ENCODE results near the gene RETREG1. TPM values are rescaled to one million over a fixed set of nuclear protein-coding genes. Genes with fewer than 3 reads are reported as not detected.

RETREG1 gene
- total RNA-seq, 2 experiments from 2014 or later, result 17.7 to 23.3 TPM

- POLR2A ChIA-PET, result no interaction called here
- Mint-ChIP-seq H3K9me3 (ENCODE audit: low read depth) (peaks cover 29% of the 10 kb centered on the region), H3K27me3 (no peaks in the 10 kb centered on the region), H3K27ac (no peak overlapping the region), H3K4me1 (peaks cover 10% of the 10 kb centered on the region), H3K4me3 (no peak overlapping the region), H3K36me3 (ENCODE audit: low read depth) (peaks cover 33% of the 10 kb centered on the region)
- intact Hi-C loops (cut with DNase I, micrococcal nuclease), result no loop called here
- CTCF ChIA-PET, result interaction anchor here (2.2 kb wide), 1 partner anchor 54 kb away, joined by 5 read pairs; no protein-coding TSS in a partner anchor
- no peak for DNase-seq
- no peak for ATAC-seq
Observed at GRCh38 chr5:16497546-16497945, 119.3 kb downstream of the RETREG1 start.

- Mint-ChIP-seq H3K27ac (no peak overlapping the region), H3K4me1 (peaks cover 20% of the 10 kb centered on the region), H3K4me3 (no peak overlapping the region), H3K27me3 (no peaks in the 10 kb centered on the region), H3K36me3 (ENCODE audit: low read depth) (peaks cover 23% of the 10 kb centered on the region), H3K9me3 (ENCODE audit: low read depth) (peaks cover 21% of the 10 kb centered on the region)
- CTCF ChIA-PET, result no interaction called here
- intact Hi-C loops (cut with DNase I, micrococcal nuclease), result no loop called here
- DNase-seq (no peak), ATAC-seq (no peak)
- POLR2A ChIA-PET, result no interaction called here
Observed at GRCh38 chr5:16493261-16493660, 123.5 kb downstream of the RETREG1 start.

- ATAC-seq (peak; percentile 42), DNase-seq (no peak)
- Mint-ChIP-seq H3K27me3 (no peaks in the 10 kb centered on the region), H3K36me3 (ENCODE audit: low read depth) (peaks cover 18% of the 10 kb centered on the region), H3K4me1 (peaks cover 20% of the 10 kb centered on the region), H3K4me3 (no peak overlapping the region), H3K27ac (no peak overlapping the region), H3K9me3 (ENCODE audit: low read depth) (peaks cover 15% of the 10 kb centered on the region)
- ChIA-PET POLR2A (no interaction called here), CTCF (no interaction called here)
- intact Hi-C loops (cut with DNase I, micrococcal nuclease), result no loop called here
Observed at GRCh38 chr5:16492398-16493140, 124.2 kb downstream of the RETREG1 start.

GRCh38 chr5:16490911-16491310, 125.9 kb downstream of the RETREG1 start:
- H3K9me3 Mint-ChIP-seq (ENCODE audit: low read depth), result peaks cover 7% of the 10 kb centered on the region
- H3K27ac Mint-ChIP-seq, result no peak overlapping the region
- no peak for ATAC-seq
- ChIA-PET POLR2A (no interaction called here), CTCF (interaction anchor here (0.6 to 2.4 kb wide), 4 partner anchors 10 to 176 kb away, joined by 3 to 16 read pairs (median 7); no protein-coding TSS in a partner anchor)
- peaks cover 31% of the 10 kb centered on the region for H3K4me1 Mint-ChIP-seq
- H3K36me3 Mint-ChIP-seq (ENCODE audit: low read depth), result peaks cover 10% of the 10 kb centered on the region
- DNase-seq, result no peak
- H3K27me3 Mint-ChIP-seq, result no peaks in the 10 kb centered on the region
- intact Hi-C loops (cut with DNase I, micrococcal nuclease), result no loop called here
- no peak overlapping the region for H3K4me3 Mint-ChIP-seq

GRCh38 chr5:16489322-16489791, 127.4 kb downstream of the RETREG1 start:
- CTCF ChIA-PET, result interaction anchor here (0.8 to 2.4 kb wide), 8 partner anchors 9 to 178 kb away, joined by 3 to 16 read pairs (median 5); no protein-coding TSS in a partner anchor
- H3K27ac Mint-ChIP-seq, result peak overlapping the region; percentile 10
- POLR2A ChIA-PET, result no interaction called here
- H3K9me3 Mint-ChIP-seq (ENCODE audit: low read depth), result no peaks in the 10 kb centered on the region
- DNase-seq (no peak), ATAC-seq (peak; percentile 67)
- H3K4me1 Mint-ChIP-seq, result peaks cover 26% of the 10 kb centered on the region
- H3K36me3 Mint-ChIP-seq (ENCODE audit: low read depth), result no peaks in the 10 kb centered on the region
- no peak overlapping the region for H3K4me3 Mint-ChIP-seq
- no peaks in the 10 kb centered on the region for H3K27me3 Mint-ChIP-seq
- intact Hi-C loops (cut with DNase I, micrococcal nuclease), result loop anchor here (1.0 to 5.0 kb wide), 4 partner anchors 61 to 178 kb away; no protein-coding TSS in a partner anchor

- ATAC-seq (no peak), DNase-seq (no peak)
- H3K4me1 Mint-ChIP-seq, result peaks cover 19% of the 10 kb centered on the region
- H3K4me3 Mint-ChIP-seq, result no peak overlapping the region
- CTCF ChIA-PET, result interaction anchor here (0.7 kb wide), 1 partner anchor 251 kb away, joined by 3 read pairs; no protein-coding TSS in a partner anchor
- POLR2A ChIA-PET, result no interaction called here
- no peaks in the 10 kb centered on the region for H3K9me3 Mint-ChIP-seq (ENCODE audit: low read depth)
- no peaks in the 10 kb centered on the region for H3K27me3 Mint-ChIP-seq
- intact Hi-C loops (cut with DNase I, micrococcal nuclease), result loop anchor here in 1 of 2 experiments (5.0 kb wide), 1 partner anchor 180 kb away; no protein-coding TSS in a partner anchor
- no peak overlapping the region for H3K27ac Mint-ChIP-seq
- no peaks in the 10 kb centered on the region for H3K36me3 Mint-ChIP-seq (ENCODE audit: low read depth)
Observed at GRCh38 chr5:16487456-16487855, 129.3 kb downstream of the RETREG1 start.

GRCh38 chr5:16486711-16487111, 130.1 kb downstream of the RETREG1 start:
- POLR2A ChIA-PET, result no interaction called here
- Mint-ChIP-seq H3K4me1 (peaks cover 14% of the 10 kb centered on the region), H3K9me3 (ENCODE audit: low read depth) (no peaks in the 10 kb centered on the region), H3K4me3 (no peak overlapping the region), H3K27me3 (no peaks in the 10 kb centered on the region), H3K27ac (no peak overlapping the region), H3K36me3 (ENCODE audit: low read depth) (peaks cover under 1% of the 10 kb centered on the region)
- intact Hi-C loops (cut with DNase I, micrococcal nuclease), result loop anchor here in 1 of 2 experiments (5.0 kb wide), 1 partner anchor 181 kb away; no protein-coding TSS in a partner anchor
- DNase-seq (no peak), ATAC-seq (peak; percentile 57)
- CTCF ChIA-PET, result no interaction called here

GRCh38 chr5:16485656-16486055, 131.1 kb downstream of the RETREG1 start:
- H3K4me3 Mint-ChIP-seq, result no peak overlapping the region
- H3K4me1 Mint-ChIP-seq, result peaks cover 14% of the 10 kb centered on the region
- POLR2A ChIA-PET, result no interaction called here
- CTCF ChIA-PET, result interaction anchor here (1.8 kb wide), 1 partner anchor 11 kb away, joined by 7 read pairs; no protein-coding TSS in a partner anchor
- H3K27ac Mint-ChIP-seq, result no peak overlapping the region
- H3K9me3 Mint-ChIP-seq (ENCODE audit: low read depth), result peaks cover 2% of the 10 kb centered on the region
- peaks cover 10% of the 10 kb centered on the region for H3K36me3 Mint-ChIP-seq (ENCODE audit: low read depth)
- DNase-seq (no peak), ATAC-seq (no peak)
- intact Hi-C loops (cut with DNase I, micrococcal nuclease), result loop anchor here in 1 of 2 experiments (5.0 kb wide), 1 partner anchor 182 kb away; no protein-coding TSS in a partner anchor
- no peaks in the 10 kb centered on the region for H3K27me3 Mint-ChIP-seq

- Mint-ChIP-seq H3K4me3 (no peak overlapping the region), H3K9me3 (ENCODE audit: low read depth) (peaks cover 2% of the 10 kb centered on the region), H3K27me3 (no peaks in the 10 kb centered on the region), H3K27ac (no peak overlapping the region), H3K4me1 (peaks cover 10% of the 10 kb centered on the region), H3K36me3 (ENCODE audit: low read depth) (peaks cover 14% of the 10 kb centered on the region)
- ChIA-PET POLR2A (interaction anchor here (0.6 kb wide), 1 partner anchor 19 kb away, joined by 3 read pairs; no protein-coding TSS in a partner anchor), CTCF (interaction anchor here (0.7 to 1.8 kb wide), 8 partner anchors 9 to 183 kb away, joined by 3 to 8 read pairs (median 5); no protein-coding TSS in a partner anchor)
- ATAC-seq (no peak), DNase-seq (no peak)
- intact Hi-C loops (cut with DNase I, micrococcal nuclease), result no loop called here
Observed at GRCh38 chr5:16484081-16484480, 132.7 kb downstream of the RETREG1 start.

GRCh38 chr5:16483361-16483760, 133.4 kb downstream of the RETREG1 start:
- Mint-ChIP-seq H3K9me3 (ENCODE audit: low read depth) (peaks cover 2% of the 10 kb centered on the region), H3K4me3 (no peak overlapping the region), H3K36me3 (ENCODE audit: low read depth) (peaks cover 14% of the 10 kb centered on the region), H3K27ac (no peak overlapping the region), H3K4me1 (peaks cover 10% of the 10 kb centered on the region), H3K27me3 (no peaks in the 10 kb centered on the region)
- ChIA-PET POLR2A (no interaction called here), CTCF (interaction anchor here (1.1 to 1.8 kb wide), 5 partner anchors 12 to 184 kb away, joined by 3 to 8 read pairs (median 6); no protein-coding TSS in a partner anchor)
- DNase-seq, result no peak
- ATAC-seq, result no peak
- intact Hi-C loops (cut with DNase I, micrococcal nuclease), result no loop called here

GRCh38 chr5:16482891-16483290, 133.9 kb downstream of the RETREG1 start:
- CTCF ChIA-PET, result interaction anchor here (0.6 to 1.6 kb wide), 5 partner anchors 13 to 69 kb away, joined by 3 to 7 read pairs (median 4); no protein-coding TSS in a partner anchor
- POLR2A ChIA-PET, result no interaction called here

More at GRCh38 chr5:16482891-16483290, 133.9 kb downstream of the RETREG1 start:
- peaks cover 14% of the 10 kb centered on the region for H3K36me3 Mint-ChIP-seq (ENCODE audit: low read depth)
- intact Hi-C loops (cut with DNase I, micrococcal nuclease), result no loop called here
- no peak overlapping the region for H3K4me3 Mint-ChIP-seq
- DNase-seq (no peak), ATAC-seq (no peak)
- no peak overlapping the region for H3K27ac Mint-ChIP-seq
- H3K4me1 Mint-ChIP-seq, result peaks cover 10% of the 10 kb centered on the region
- H3K27me3 Mint-ChIP-seq, result no peaks in the 10 kb centered on the region
- peaks cover 2% of the 10 kb centered on the region for H3K9me3 Mint-ChIP-seq (ENCODE audit: low read depth)

Data from activated CD4-positive, alpha-beta T cell treated with anti-CD3 and anti-CD28 coated beads for 36 hours (primary cell).